ENCODE data around the gene COMMD3.

The COMMD3 gene

GRCh38 chr10:22365644-22366434, 49.7 kb downstream of the COMMD3 start:
- in situ Hi-C loops (cut with MboI; ENCODE audit: low sequenced_read_pairs) = no loop called here

- in situ Hi-C loops (cut with MboI; ENCODE audit: low sequenced_read_pairs) = no loop called here
Measured at GRCh38 chr10:22366435-22366703, 50.2 kb downstream of the COMMD3 start.

- in situ Hi-C loops (cut with MboI; ENCODE audit: low sequenced_read_pairs) = no loop called here
Measured at GRCh38 chr10:22366771-22367170, 50.6 kb downstream of the COMMD3 start.

- in situ Hi-C loops (cut with MboI; ENCODE audit: low sequenced_read_pairs) = no loop called here
Measured at GRCh38 chr10:22367471-22367870, 51.3 kb downstream of the COMMD3 start.

GRCh38 chr10:22368402-22368801, 52.2 kb downstream of the COMMD3 start:
- in situ Hi-C loops (cut with MboI; ENCODE audit: low sequenced_read_pairs) = no loop called here

GRCh38 chr10:22368981-22369380, 52.8 kb downstream of the COMMD3 start:
- in situ Hi-C loops (cut with MboI; ENCODE audit: low sequenced_read_pairs) = no loop called here

GRCh38 chr10:22369434-22370072, 53.4 kb downstream of the COMMD3 start:
- in situ Hi-C loops (cut with MboI; ENCODE audit: low sequenced_read_pairs) = no loop called here

Measured in HL-60/S4 (cell line).